Epithelial cell of esophagus (primary cell): ENCODE data around the gene PTPRM.

Source experiments
- DNase-seq: peaks from one replicate; pipeline ENCODE4 v3.0.0; 2010; ENCODE audit warnings: low read depth
- H3K4me3 ChIP-seq: 2 replicates; pipeline ENCODE4 v1.5.1; 2011; ENCODE audit warnings: mild to moderate bottlenecking, low read length, control low read depth
- TF ChIP-seq, protein P1 (sequence below): IDR thresholded peaks from 2 replicates; pipeline ENCODE4 v1.5.1; 2011; ENCODE audit warnings: low read depth, mild to moderate bottlenecking, low read length, control low read depth, inconsistent platforms; ENCODE audit not compliant: insufficient read depth; ENCODE audit errors: missing control alignments

Gene PTPRM

DNA sequence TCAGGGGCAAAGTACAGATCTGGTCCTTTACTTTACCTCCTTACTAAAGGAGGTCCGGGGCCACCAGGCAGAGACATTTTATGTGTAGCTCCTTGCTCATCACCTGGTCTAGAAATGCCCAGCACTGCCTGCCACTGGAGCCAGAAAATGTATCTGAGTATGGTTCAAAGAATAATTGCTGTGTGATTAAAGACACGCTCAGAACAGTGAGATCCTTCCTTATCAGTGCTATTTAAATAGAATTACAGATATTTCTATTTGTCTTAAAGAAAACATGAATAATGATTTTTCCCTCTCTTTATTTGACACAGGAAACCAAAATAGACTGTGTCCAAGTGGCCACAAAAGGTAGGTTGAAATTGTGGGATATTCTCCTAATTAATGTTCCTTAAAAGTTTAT is 547.4 kb downstream of the PTPRM start:
- no peak for DNase-seq
- H3K4me3 ChIP-seq = no peak overlapping the region
- TF ChIP-seq, protein P1, sequence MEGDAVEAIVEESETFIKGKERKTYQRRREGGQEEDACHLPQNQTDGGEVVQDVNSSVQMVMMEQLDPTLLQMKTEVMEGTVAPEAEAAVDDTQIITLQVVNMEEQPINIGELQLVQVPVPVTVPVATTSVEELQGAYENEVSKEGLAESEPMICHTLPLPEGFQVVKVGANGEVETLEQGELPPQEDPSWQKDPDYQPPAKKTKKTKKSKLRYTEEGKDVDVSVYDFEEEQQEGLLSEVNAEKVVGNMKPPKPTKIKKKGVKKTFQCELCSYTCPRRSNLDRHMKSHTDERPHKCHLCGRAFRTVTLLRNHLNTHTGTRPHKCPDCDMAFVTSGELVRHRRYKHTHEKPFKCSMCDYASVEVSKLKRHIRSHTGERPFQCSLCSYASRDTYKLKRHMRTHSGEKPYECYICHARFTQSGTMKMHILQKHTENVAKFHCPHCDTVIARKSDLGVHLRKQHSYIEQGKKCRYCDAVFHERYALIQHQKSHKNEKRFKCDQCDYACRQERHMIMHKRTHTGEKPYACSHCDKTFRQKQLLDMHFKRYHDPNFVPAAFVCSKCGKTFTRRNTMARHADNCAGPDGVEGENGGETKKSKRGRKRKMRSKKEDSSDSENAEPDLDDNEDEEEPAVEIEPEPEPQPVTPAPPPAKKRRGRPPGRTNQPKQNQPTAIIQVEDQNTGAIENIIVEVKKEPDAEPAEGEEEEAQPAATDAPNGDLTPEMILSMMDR = no peak

DNA sequence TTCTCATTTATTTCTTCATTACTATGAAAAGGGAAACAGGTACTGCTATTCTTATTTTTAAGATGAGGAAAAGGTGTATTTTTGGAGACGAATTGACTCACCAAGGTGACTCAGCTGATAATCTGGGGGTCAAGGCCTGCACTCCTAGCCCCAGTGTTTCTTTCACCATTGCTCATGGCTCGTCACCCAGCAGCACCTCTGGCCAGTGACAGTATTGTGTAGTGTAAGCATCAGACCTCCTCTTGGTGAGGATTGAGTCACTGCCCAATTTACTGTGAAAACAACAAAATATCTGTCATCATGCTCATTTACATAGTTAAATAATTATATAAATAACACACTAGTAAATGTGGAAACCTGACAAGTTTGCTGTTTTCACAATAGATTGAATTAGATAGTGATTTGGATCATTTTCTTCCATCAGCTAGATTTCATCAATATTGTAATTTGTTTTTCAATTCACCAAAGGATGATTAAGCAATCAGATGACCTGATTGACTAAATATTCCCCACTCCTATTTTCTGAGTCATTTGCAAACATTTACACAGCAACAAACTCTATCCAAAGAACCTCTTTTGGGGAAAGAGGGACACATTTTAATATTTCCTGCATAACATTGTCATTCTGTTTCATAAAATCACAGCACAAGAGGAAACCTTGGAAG is 549.4 kb downstream of the PTPRM start:
- TF ChIP-seq, protein P1 = no peak
- peak; percentile 88 for DNase-seq

DNA sequence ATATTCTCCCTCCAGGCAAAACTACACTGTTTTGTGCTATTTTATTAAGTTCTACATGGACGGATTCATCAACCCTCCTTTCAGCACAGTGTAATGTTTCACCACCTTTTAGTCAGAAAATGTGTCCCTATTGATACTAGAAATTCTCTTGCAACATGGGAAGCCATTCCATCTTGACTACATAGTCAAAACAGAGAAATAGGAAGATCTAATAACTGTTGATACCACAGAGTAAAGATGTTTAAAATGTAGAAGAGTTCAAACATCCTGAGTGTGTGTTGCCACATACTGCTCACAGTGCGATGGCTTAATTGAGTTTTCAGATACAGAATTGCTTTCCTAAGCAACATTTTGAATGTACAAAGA is 549.9 kb downstream of the PTPRM start:
- no peak overlapping the region for H3K4me3 ChIP-seq
- DNase-seq = peak; percentile 57
- TF ChIP-seq, protein P1 = no peak

More for the DNA sequence above, 549.4 kb downstream of the PTPRM start:
- no peak overlapping the region for H3K4me3 ChIP-seq

DNA sequence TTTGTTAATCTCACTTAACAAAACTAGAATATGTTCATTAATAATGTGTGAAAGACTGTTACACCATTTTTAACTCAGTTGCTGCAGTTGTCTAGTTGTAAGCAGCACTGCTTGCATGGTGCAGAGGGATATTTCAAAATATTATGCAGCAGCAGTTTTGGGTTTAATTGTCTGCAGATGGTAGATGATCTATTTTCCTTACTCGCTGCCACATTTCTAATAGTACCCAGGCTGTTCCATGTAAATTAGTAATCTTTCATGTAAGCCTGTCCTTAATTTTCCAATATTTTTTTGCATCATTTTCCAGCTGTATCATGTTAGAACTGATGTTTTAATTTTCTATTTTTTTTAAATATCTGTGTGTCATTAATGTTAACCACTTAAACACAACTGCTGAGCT is 554.0 kb downstream of the PTPRM start:
- H3K4me3 ChIP-seq = no peak overlapping the region
- no peak for DNase-seq
- TF ChIP-seq, protein P1 = no peak

DNA sequence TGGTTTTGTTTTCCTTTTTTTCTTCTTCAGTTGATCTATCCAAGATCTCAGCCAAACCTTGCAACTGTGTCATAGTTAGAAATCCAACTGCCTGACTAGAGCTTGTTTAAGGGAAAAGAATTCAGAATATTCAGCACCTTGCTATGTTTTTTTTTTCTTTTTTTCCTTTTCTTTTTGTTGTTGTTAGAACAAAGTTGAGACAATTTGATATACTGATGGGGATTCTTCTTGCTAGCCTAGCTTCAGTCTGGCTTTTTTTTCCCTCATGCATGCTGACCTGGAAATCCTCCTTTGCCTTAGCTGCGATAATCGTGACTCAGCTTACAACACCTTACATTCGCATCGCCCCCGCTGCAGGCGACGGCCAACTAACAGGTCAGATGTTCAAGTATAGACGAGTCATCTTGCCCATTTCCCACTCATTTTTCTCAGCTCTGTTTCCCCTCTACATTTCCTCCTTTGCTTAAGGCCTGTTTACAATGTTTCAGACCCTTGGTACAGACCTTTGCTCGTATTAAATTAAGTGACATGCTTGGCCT is 554.9 kb downstream of the PTPRM start:
- DNase-seq = peak; percentile 92
- TF ChIP-seq, protein P1 = no peak
- H3K4me3 ChIP-seq = no peak overlapping the region

DNA sequence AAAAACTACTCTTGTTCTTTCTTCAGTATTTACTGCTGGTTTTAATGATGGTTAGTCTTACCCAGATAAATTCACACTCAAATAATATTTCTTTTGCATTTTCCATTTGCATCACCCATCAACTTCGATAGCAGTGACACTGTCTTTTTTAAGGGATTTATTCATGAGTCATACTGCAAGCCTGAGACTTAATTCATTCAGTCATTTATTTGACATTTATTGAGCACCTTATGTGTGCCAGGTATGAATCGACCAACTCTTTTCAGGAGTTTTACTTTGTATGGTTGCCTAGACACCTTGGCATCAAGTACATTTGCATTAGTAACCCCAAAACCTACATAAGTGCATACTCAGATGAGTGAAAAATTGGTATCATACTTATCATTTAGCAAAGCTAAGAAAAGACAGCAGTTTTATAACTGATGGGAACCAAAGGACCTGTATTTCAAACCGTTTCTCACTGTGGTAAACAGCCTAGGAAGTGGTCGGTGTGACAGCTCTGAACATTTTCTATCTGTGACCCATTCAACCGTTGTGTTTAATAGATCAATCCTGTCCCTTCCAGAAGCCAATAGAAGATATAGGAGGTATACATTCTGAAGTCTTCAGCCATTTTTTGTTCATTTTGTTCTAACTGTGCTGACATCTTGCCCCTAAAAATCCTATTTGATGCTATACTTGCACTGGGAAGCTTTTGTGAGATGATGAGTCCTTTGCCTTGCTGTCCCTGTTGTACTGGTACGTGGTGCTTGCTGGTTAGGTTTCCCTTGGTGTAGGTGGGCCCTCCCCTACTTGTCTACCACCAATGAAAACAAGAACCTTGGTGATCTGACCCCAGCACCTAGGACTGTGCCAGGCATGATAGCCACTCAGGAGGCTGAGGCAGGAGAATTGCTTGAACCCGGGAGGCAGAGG is 557.4 kb downstream of the PTPRM start:
- TF ChIP-seq, protein P1 = no peak

More for the DNA sequence above, 557.4 kb downstream of the PTPRM start:
- H3K4me3 ChIP-seq = no peak overlapping the region
- DNase-seq = no peak
